K562 (cell line): Measurements from ENCODE around the gene RND1. TPM values are rescaled to one million over a fixed set of nuclear protein-coding genes. Genes with fewer than 3 reads are reported as not detected.

Source experiments
- ATAC-seq: fragments of 200-7000 bp; cut with Tn5 transposase; 3 replicates; pipeline ENCODE4 v1.9.1; 2020; ENCODE audit warnings: moderate library complexity
- BruUV-seq: library from RNA; stranded (reverse); fragments of 400-500 nt; replicated peaks from 2 replicates; lab custom pipeline; 2021; lab: Mats Ljungman, UMichigan
- CTCF ChIA-PET: fragments of 300-600 bp; formaldehyde crosslinking; extraction: SDS; loops from one replicate; lab custom pipeline; 2021; ENCODE audit warnings: low intra/inter-chr PET ratio; lab: Yijun Ruan, JAX
- POLR2A ChIA-PET: fragments of 300-600, 350-650 bp; sonication (Branson Sonifier 250); formaldehyde crosslinking; extraction: SDS; loops from one replicate; lab custom pipeline; 2021; ENCODE audit warnings: antibody characterized with exemption, inconsistent platforms; lab: Yijun Ruan, JAX
- DNase-seq, 4 experiments: peaks; one replicate each; pipeline versions ENCODE4 v3.0.0 to v3.0.0-alpha.2; 2011 to 2018; ENCODE audit warnings: low spot score in 3 of 4, mixed read lengths in 3 of 4; ENCODE audit errors: extremely low read depth in 1 of 4
- FAIRE-seq: peaks from 2 replicates; lab custom pipeline; 2011; peaks lifted over from hg19 to GRCh38; lab: Jason Lieb, UNC
- H2AFZ ChIP-seq: 2 replicates; pipeline ENCODE4 v1.6.0; 2011; ENCODE audit warnings: low read depth, low read length, control low read depth, inconsistent platforms
- H3K27ac ChIP-seq: fragments of 200-600 bp; 3 replicates; pipeline ENCODE4 v1.8.0; 2011; ENCODE audit warnings: low read depth, mild to moderate bottlenecking, control low read depth, inconsistent platforms, low read length, moderate library complexity, mixed read lengths; ENCODE audit errors: extremely low read depth
- H3K27me3 ChIP-seq, 2 experiments: fragments of 300-600 bp in 1 of 2; 2 replicates in 1 of 2; 3 replicates in 1 of 2; pipeline versions ENCODE4 v1.6.0 to v1.8.0; 2011; ENCODE audit warnings: inconsistent platforms in 2 of 2, low read length in 2 of 2, mild to moderate bottlenecking in 1 of 2, mixed read lengths in 1 of 2, moderate library complexity in 1 of 2; ENCODE audit not compliant: control insufficient read depth in 2 of 2, insufficient read depth in 2 of 2
- H3K36me3 ChIP-seq: fragments of 300-600 bp; 3 replicates; pipeline ENCODE4 v1.8.0; 2011; ENCODE audit warnings: mild to moderate bottlenecking, low read length, inconsistent platforms; ENCODE audit not compliant: control insufficient read depth, insufficient read depth
- H3K4me1 ChIP-seq, 2 experiments: fragments of 200-600 bp in 1 of 2; replicated peaks in 1 of 2; 2 replicates in 1 of 2; 3 replicates in 1 of 2; pipeline versions ENCODE4 v1.5.1 to v1.8.0; 2011; ENCODE audit warnings: inconsistent platforms in 2 of 2, low read length in 2 of 2, mild to moderate bottlenecking in 1 of 2, mixed read lengths in 1 of 2, moderate library complexity in 1 of 2; ENCODE audit not compliant: control insufficient read depth in 2 of 2, insufficient read depth in 2 of 2
- H3K4me2 ChIP-seq: 2 replicates; pipeline ENCODE4 v1.6.1; 2011; ENCODE audit warnings: low read length, control low read depth, inconsistent platforms, mixed read lengths; ENCODE audit not compliant: insufficient read depth
- H3K4me3 ChIP-seq: fragments of 200-600 bp; sonication (generic), shearing (Covaris generic); 2 replicates; pipeline ENCODE4 v1.5.1; 2016; ENCODE audit warnings: control low read depth, inconsistent platforms
- H3K79me2 ChIP-seq: fragments of 200-600 bp; 3 replicates; pipeline ENCODE4 v1.8.0; 2011; ENCODE audit warnings: low read length, inconsistent platforms; ENCODE audit not compliant: control insufficient read depth, insufficient read depth
- H3K9ac ChIP-seq, 2 experiments: 2 replicates each; pipeline versions ENCODE4 v1.6.0 to v1.6.1; 2011; ENCODE audit warnings: low read depth in 2 of 2, low read length in 2 of 2, control low read depth in 1 of 2, inconsistent platforms in 1 of 2, mild to moderate bottlenecking in 1 of 2, mixed read lengths in 1 of 2; ENCODE audit not compliant: insufficient read depth in 1 of 2
- H3K9me1 ChIP-seq: one replicate; pipeline ENCODE4 v1.6.0; 2011; ENCODE audit warnings: inconsistent platforms, mild to moderate bottlenecking, low read length, moderate library complexity; ENCODE audit not compliant: control insufficient read depth, insufficient read depth
- H3K9me3 ChIP-seq: replicated peaks from 2 replicates; pipeline ENCODE4 v1.5.1; 2011; ENCODE audit warnings: low read depth, low read length, inconsistent platforms; ENCODE audit not compliant: control insufficient read depth, insufficient read depth
- H4K20me1 ChIP-seq: replicated peaks from 2 replicates; pipeline ENCODE4 v1.6.1; 2011; ENCODE audit warnings: low read length, inconsistent platforms, mixed read lengths; ENCODE audit not compliant: control insufficient read depth, insufficient read depth
- ELF2 ChIP-seq: fragments of 250-450 bp; sonication (Bioruptor Pico); IDR thresholded peaks from 2 replicates; pipeline ENCODE4 v1.5.0; 2021; ENCODE audit warnings: mild to moderate bottlenecking
- ETS2 ChIP-seq: IDR thresholded peaks from 2 replicates; pipeline ENCODE4 v1.6.1; 2016; ENCODE audit warnings: borderline replicate concordance, missing genetic modification characterization, mild to moderate bottlenecking, moderate library complexity, missing compliant biosample characterization; ENCODE audit not compliant: poor library complexity, severe bottlenecking
- NRF1 ChIP-seq, 2 experiments: fragments of 450-650 bp; IDR thresholded peaks in 1 of 2; conservative IDR thresholded peaks in 1 of 2; 2 replicates each; pipeline ENCODE4 v1.6.1; 2014; ENCODE audit warnings: mild to moderate bottlenecking in 2 of 2
- PURB ChIP-seq: sonication (generic); formaldehyde crosslinking; IDR thresholded peaks from 2 replicates; pipeline ENCODE4 v1.9.0; 2021; ENCODE audit warnings: low read depth, mild to moderate bottlenecking, missing genetic modification reagents
- ZKSCAN1 ChIP-seq: fragments of 150-350 bp; IDR thresholded peaks from 2 replicates; pipeline ENCODE4 v1.6.1; 2016; ENCODE audit warnings: low read depth, low read length
- WGBS: fragments of 100-300 bp; shearing (Covaris generic); methylation state at CpG from one replicate; pipeline ENCODE4 v1.1.6; 2016; ENCODE audit warnings: low coverage, mixed read lengths; ENCODE audit not compliant: insufficient coverage; ENCODE audit errors: missing lambda C conversion rate; 5-methylcytosine and 5-hydroxymethylcytosine counted together
- in situ Hi-C: fragments of 300-500 bp; cut with MboI; formaldehyde crosslinking; loops from 4 replicates; pipeline ENCODE4 v1.15.0; 2018; ENCODE audit warnings: inconsistent platforms, mixed read lengths
- intact Hi-C: fragments of 100-400 bp; cut with micrococcal nuclease; formaldehyde crosslinking; loops from 2 replicates; pipeline ENCODE4 v1.14.2; 2022
- polyA plus RNA-seq, 8 experiments: library from polyadenylated mRNA; depleted of rRNA in 4 of 8; stranded (reverse) in 5 of 8; unstranded in 3 of 8; fragments of >200 nt; fragmentation: Nextera tagmentation in 2 of 8; fragmentation: Illumina TruSeq in 1 of 8; extraction: Ambion mirVana in 2 of 8; extraction: Trizol in 1 of 8; gene quantifications; 2 replicates each; pipeline versions ENCODE4 v1.2.1 to v1.2.3, GENCODE V29; 2011 to 2014; ENCODE audit warnings: inconsistent platforms in 1 of 8, missing spikeins in 1 of 8
- total RNA-seq, 7 experiments: library from RNA; depleted of rRNA in 6 of 7; stranded (reverse); fragments of >200 nt in 6 of 7; fragmentation: Illumina TruSeq in 2 of 7; extraction: Trizol in 2 of 7; gene quantifications; 2 replicates each; pipeline versions ENCODE4 v1.2.1 to v1.2.3, GENCODE V29; 2011 to 2021; ENCODE audit warnings: low replicate concordance in 1 of 7
- TF ChIP-seq, protein P1 (sequence below): fragments of 450-650 bp; IDR thresholded peaks from 2 replicates; pipeline ENCODE4 v1.6.1; 2016; ENCODE audit warnings: antibody characterized with exemption
- TF ChIP-seq, protein P2 (sequence below): fragments of 250-450 bp; sonication (Bioruptor Pico); IDR thresholded peaks from 2 replicates; pipeline ENCODE4 v1.8.0; 2022; ENCODE audit warnings: inconsistent platforms, mild to moderate bottlenecking, moderate library complexity, borderline replicate concordance

Gene RND1
- total and polyA plus RNA-seq, 9 of the 15 experiments (the other 6 are each of a cell fraction or from before 2014, with no cell fraction given) = 0.18 to 0.78 (median 0.58) TPM; not detected in 2

DNA sequence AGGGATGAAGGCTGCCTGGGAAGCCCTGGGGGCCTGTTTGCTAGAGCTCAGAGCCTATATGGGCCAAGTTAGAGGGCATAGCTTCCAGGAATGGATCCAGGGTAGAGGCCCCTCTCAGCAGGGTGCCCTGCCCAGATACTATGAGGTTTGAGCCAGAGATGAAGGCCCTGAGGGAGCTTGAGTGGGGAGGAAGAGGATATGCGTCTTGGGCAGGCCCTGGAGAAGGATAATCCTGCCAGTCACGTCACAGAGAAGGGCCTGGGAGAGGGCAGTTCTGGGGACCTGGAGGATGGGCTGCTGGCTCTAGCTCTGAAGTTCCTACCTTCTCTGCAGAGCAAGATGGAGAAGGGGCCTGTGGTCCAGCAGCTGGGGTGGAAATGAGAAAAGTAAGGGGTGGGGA lies 53.3 kb downstream of the RND1 start (continued):
- TF ChIP-seq PURB (CRISPR knock-in tag) (no peak), ETS2 (no peak), ELF2 (no peak)

- Histone ChIP-seq H3K9me3 (no peaks in the 10 kb centered on the region), H3K9ac (no peak overlapping the region), H3K9me1 (no peaks in the 10 kb centered on the region), H3K4me2 (no peak overlapping the region), H3K4me3 (no peak overlapping the region), H3K27me3 (no peaks in the 10 kb centered on the region), H3K27ac (no peak overlapping the region), H2AFZ (no peak overlapping the region), H4K20me1 (no peaks in the 10 kb centered on the region), H3K36me3 (no peaks in the 10 kb centered on the region), H3K79me2 (no peaks in the 10 kb centered on the region), H3K4me1 (peaks cover 4 to 24% of the 10 kb centered on the region in 2 experiments; a peak in 3 of 5 replicates)
- 19% methylated on average over 5 of the region's 5 CpGs for WGBS
- FAIRE-seq (no peak), ATAC-seq (no peak), DNase-seq (no peak)
- in situ Hi-C loops = no loop called here
- POLR2A ChIA-PET = interaction anchor here (0.7 to 2.4 kb wide), 3 partner anchors 10 to 191 kb away, joined by 3 to 8 read pairs (median 3); no protein-coding TSS in a partner anchor
- intact Hi-C loops = no loop called here
- no TSS peak for BruUV-seq
- TF ChIP-seq, protein P1, sequence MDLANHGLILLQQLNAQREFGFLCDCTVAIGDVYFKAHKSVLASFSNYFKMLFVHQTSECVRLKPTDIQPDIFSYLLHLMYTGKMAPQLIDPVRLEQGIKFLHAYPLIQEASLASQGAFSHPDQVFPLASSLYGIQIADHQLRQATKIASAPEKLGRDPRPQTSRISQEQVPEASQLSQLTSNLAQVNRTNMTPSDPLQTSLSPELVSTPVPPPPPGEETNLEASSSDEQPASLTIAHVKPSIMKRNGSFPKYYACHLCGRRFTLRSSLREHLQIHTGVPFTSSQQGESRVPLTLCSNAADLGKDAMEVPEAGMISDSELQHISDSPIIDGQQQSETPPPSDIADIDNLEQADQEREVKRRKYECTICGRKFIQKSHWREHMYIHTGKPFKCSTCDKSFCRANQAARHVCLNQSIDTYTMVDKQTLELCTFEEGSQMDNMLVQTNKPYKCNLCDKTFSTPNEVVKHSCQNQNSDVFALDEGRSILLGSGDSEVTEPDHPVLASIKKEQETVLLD = no peak
- peak; percentile 85 for TF ChIP-seq ZKSCAN1
- TF ChIP-seq, protein P2, sequence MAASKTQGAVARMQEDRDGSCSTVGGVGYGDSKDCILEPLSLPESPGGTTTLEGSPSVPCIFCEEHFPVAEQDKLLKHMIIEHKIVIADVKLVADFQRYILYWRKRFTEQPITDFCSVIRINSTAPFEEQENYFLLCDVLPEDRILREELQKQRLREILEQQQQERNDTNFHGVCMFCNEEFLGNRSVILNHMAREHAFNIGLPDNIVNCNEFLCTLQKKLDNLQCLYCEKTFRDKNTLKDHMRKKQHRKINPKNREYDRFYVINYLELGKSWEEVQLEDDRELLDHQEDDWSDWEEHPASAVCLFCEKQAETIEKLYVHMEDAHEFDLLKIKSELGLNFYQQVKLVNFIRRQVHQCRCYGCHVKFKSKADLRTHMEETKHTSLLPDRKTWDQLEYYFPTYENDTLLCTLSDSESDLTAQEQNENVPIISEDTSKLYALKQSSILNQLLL (CRISPR knock-in tag) = no peak
- no peak for TF ChIP-seq NRF1 (conservative IDR thresholded peaks at IDR 0.05 in 1 of 2, IDR thresholded peaks at IDR 0.05 in 1 of 2)
- CTCF ChIA-PET = interaction anchor here (0.7 kb wide), 1 partner anchor 63 kb away, joined by 3 read pairs; no protein-coding TSS in a partner anchor
These were observed 54.1 kb downstream of the RND1 start for GRCh38 chr12:48811437-48812090.
